IMR-90 (cell line): Measurements from ENCODE around the gene AGMO. TPM values are rescaled to one million over a fixed set of nuclear protein-coding genes. Genes with fewer than 3 reads are reported as not detected.
A peak's percentile ranks its signal among the peaks of the same experiment; 100 is the strongest.

ENCODE experiments used
- ATAC-seq: fragments of 200-7000 bp; cut with Tn5 transposase; 2 replicates; pipeline ENCODE4 v1.9.1; 2020; ENCODE audit warnings: low read depth, mild to moderate bottlenecking, moderate library complexity
- BruUV-seq: library from RNA; stranded (reverse); fragments of 400-500 nt; replicated peaks from 2 replicates; lab custom pipeline; 2021; lab: Mats Ljungman, UMichigan
- CTCF ChIA-PET: fragments of 300-600 bp; formaldehyde crosslinking; extraction: SDS; loops from one replicate; lab custom pipeline; 2021; ENCODE audit warnings: antibody characterized with exemption; lab: Yijun Ruan, JAX
- POLR2A ChIA-PET: fragments of 300-600 bp; sonication (Branson Sonifier 250); formaldehyde crosslinking; loops from one replicate; lab custom pipeline; 2022; ENCODE audit warnings: antibody characterized with exemption; ENCODE audit not compliant: unreplicated experiment; lab: Charles Lee
- DNase-seq: peaks from one replicate; pipeline ENCODE4 v3.0.0; 2013
- H2AFZ ChIP-seq: replicated peaks from 2 replicates; pipeline ENCODE3; 2013; ENCODE audit warnings: low read length, mild to moderate bottlenecking; ENCODE audit not compliant: poor library complexity
- H2AK5ac ChIP-seq: 2 replicates; pipeline ENCODE4 v1.6.1; 2013; ENCODE audit warnings: low read depth, low read length, inconsistent platforms
- H2AK9ac ChIP-seq: replicated peaks from 2 replicates; pipeline ENCODE3; 2013; ENCODE audit warnings: mild to moderate bottlenecking, low read depth, low read length, moderate library complexity; ENCODE audit not compliant: poor library complexity
- H2BK120ac ChIP-seq: 2 replicates; pipeline ENCODE4 v1.6.1; 2013; ENCODE audit warnings: low read depth, low read length, inconsistent platforms
- H2BK15ac ChIP-seq: 3 replicates; pipeline ENCODE4 v1.6.1; 2013; ENCODE audit warnings: low read depth, low read length, inconsistent platforms
- H2BK20ac ChIP-seq: 2 replicates; pipeline ENCODE4 v1.6.1; 2013; ENCODE audit warnings: low read depth, mild to moderate bottlenecking, inconsistent platforms, low read length, moderate library complexity
- H2BK5ac ChIP-seq: 2 replicates; pipeline ENCODE4 v1.6.1; 2013; ENCODE audit warnings: mild to moderate bottlenecking, low read depth, low read length, inconsistent platforms; ENCODE audit not compliant: poor library complexity, severe bottlenecking
- H3K14ac ChIP-seq: replicated peaks from 2 replicates; pipeline ENCODE4 v1.6.1; 2013; ENCODE audit warnings: low read depth, low read length, inconsistent platforms
- H3K18ac ChIP-seq: 2 replicates; pipeline ENCODE4 v1.6.1; 2013; ENCODE audit warnings: low read depth, low read length, control low read depth
- H3K23ac ChIP-seq: 2 replicates; pipeline ENCODE4 v1.6.1; 2013; ENCODE audit warnings: low read depth, low read length, inconsistent platforms
- H3K27ac ChIP-seq: 2 replicates; pipeline ENCODE4 v1.5.1; 2013; ENCODE audit warnings: mild to moderate bottlenecking, control low read depth, low read length; ENCODE audit not compliant: insufficient read depth
- H3K27me3 ChIP-seq: 2 replicates; pipeline ENCODE4 v1.6.1; 2013; ENCODE audit warnings: low read length; ENCODE audit not compliant: control insufficient read depth, insufficient read depth
- H3K36me3 ChIP-seq: 2 replicates; pipeline ENCODE4 v1.6.1; 2013; ENCODE audit warnings: low read length, mixed read lengths; ENCODE audit not compliant: control insufficient read depth, insufficient read depth
- H3K4ac ChIP-seq: 2 replicates; pipeline ENCODE4 v1.6.1; 2013; ENCODE audit warnings: low read depth, low read length, inconsistent platforms
- H3K4me1 ChIP-seq: 2 replicates; pipeline ENCODE4 v1.6.1; 2013; ENCODE audit warnings: low read length, mixed read lengths; ENCODE audit not compliant: control insufficient read depth, insufficient read depth
- H3K4me2 ChIP-seq: 2 replicates; pipeline ENCODE4 v1.6.1; 2013; ENCODE audit warnings: low read depth, mild to moderate bottlenecking, control low read depth, low read length, moderate library complexity
- H3K4me3 ChIP-seq: 2 replicates; pipeline ENCODE4 v1.5.1; 2013; ENCODE audit warnings: low read depth, mild to moderate bottlenecking, control low read depth, low read length, moderate library complexity; ENCODE audit not compliant: insufficient read depth
- H3K56ac ChIP-seq: 2 replicates; pipeline ENCODE4 v1.6.1; 2013; ENCODE audit warnings: low read length, inconsistent platforms; ENCODE audit not compliant: insufficient read depth; ENCODE audit errors: extremely low read depth
- H3K79me1 ChIP-seq, 2 experiments: 2 replicates each; pipeline ENCODE4 v1.6.1; 2013; ENCODE audit warnings: low read length in 2 of 2, inconsistent platforms in 1 of 2, low read depth in 1 of 2
- H3K9ac ChIP-seq: 2 replicates; pipeline ENCODE4 v1.6.1; 2013; ENCODE audit warnings: low read depth, low read length, control low read depth
- H3K9me1 ChIP-seq: 2 replicates; pipeline ENCODE4 v1.6.1; 2013; ENCODE audit warnings: low read length, inconsistent platforms; ENCODE audit not compliant: insufficient read depth
- H3K9me3 ChIP-seq: 2 replicates; pipeline ENCODE4 v1.6.1; 2013; ENCODE audit warnings: low read length; ENCODE audit not compliant: control insufficient read depth, insufficient read depth
- H4K20me1 ChIP-seq: 2 replicates; pipeline ENCODE4 v1.6.1; 2013; ENCODE audit warnings: low read length, inconsistent platforms; ENCODE audit not compliant: insufficient read depth
- H4K5ac ChIP-seq: 2 replicates; pipeline ENCODE4 v1.6.1; 2013; ENCODE audit warnings: mild to moderate bottlenecking, low read depth, low read length, control low read depth
- H4K8ac ChIP-seq, 2 experiments: 2 replicates each; pipeline ENCODE4 v1.6.1; 2013; ENCODE audit warnings: low read depth in 2 of 2, low read length in 2 of 2, control low read depth in 1 of 2, inconsistent platforms in 1 of 2
- H4K91ac ChIP-seq: 2 replicates; pipeline ENCODE4 v1.6.1; 2013; ENCODE audit warnings: low read depth, low read length, inconsistent platforms; ENCODE audit not compliant: insufficient read depth
- CEBPB ChIP-seq: IDR thresholded peaks from 2 replicates; pipeline ENCODE4 v1.6.1; 2012; ENCODE audit warnings: low read depth, low read length, improper control_type of control experiment
- CHD1 ChIP-seq: IDR thresholded peaks from 2 replicates; pipeline ENCODE4 v1.6.1; 2012; ENCODE audit warnings: low read depth, low read length, improper control_type of control experiment
- MAZ ChIP-seq: IDR thresholded peaks from 2 replicates; pipeline ENCODE4 v1.6.1; 2012; ENCODE audit warnings: low read depth, mild to moderate bottlenecking, low read length, improper control_type of control experiment, moderate library complexity, borderline replicate concordance
- MXI1 ChIP-seq: IDR thresholded peaks from 2 replicates; pipeline ENCODE4 v1.6.1; 2012; ENCODE audit warnings: low read depth, mild to moderate bottlenecking, low read length, moderate library complexity, borderline replicate concordance
- POLR2A ChIP-seq: IDR thresholded peaks from 2 replicates; pipeline ENCODE4 v1.6.1; 2012; ENCODE audit warnings: mild to moderate bottlenecking, low read depth, low read length
- RAD21 ChIP-seq: IDR thresholded peaks from 2 replicates; pipeline ENCODE4 v1.6.1; 2012; ENCODE audit warnings: low read length, improper control_type of control experiment
- RCOR1 ChIP-seq: IDR thresholded peaks from 2 replicates; pipeline ENCODE4 v1.6.1; 2012; ENCODE audit warnings: mild to moderate bottlenecking, low read length, improper control_type of control experiment; ENCODE audit not compliant: insufficient replicate concordance
- SMC3 ChIP-seq: fragments of 150-350 bp; IDR thresholded peaks from 2 replicates; pipeline ENCODE4 v1.6.1; 2016; ENCODE audit warnings: low read depth, mild to moderate bottlenecking, antibody characterized with exemption, low read length, moderate library complexity
- WGBS, 2 experiments: methylation state at CpG; one replicate each; pipeline versions ENCODE4 v1.1.5 to v1.1.7; 2013; ENCODE audit warnings: missing lambda C conversion rate in 2 of 2; ENCODE audit not compliant: insufficient read length in 1 of 2; ENCODE audit errors: extremely low coverage in 2 of 2; 5-methylcytosine and 5-hydroxymethylcytosine counted together
- dilution Hi-C: fragments of 300-500 bp; cut with HindIII; formaldehyde crosslinking; loops from one replicate; pipeline ENCODE4 v1.14.3; 2018; ENCODE audit warnings: low sequenced_read_pairs; ENCODE audit not compliant: unreplicated experiment
- in situ Hi-C: fragments of 300-500 bp; cut with MboI; formaldehyde crosslinking; loops from 3 replicates; pipeline ENCODE4 v1.14.3; 2019; ENCODE audit warnings: low sequenced_read_pairs, inconsistent platforms, mixed read lengths
- intact Hi-C: fragments of 100-400 bp; cut with micrococcal nuclease; formaldehyde crosslinking; loops from 2 replicates; pipeline ENCODE4 v1.10.0; 2022
- polyA plus RNA-seq, 3 experiments: library from polyadenylated mRNA; depleted of rRNA; stranded (reverse); fragments of >200 nt; gene quantifications; 2 replicates each; pipeline ENCODE4 v1.2.3, GENCODE V29; 2012; ENCODE audit warnings: low replicate concordance in 1 of 3
- total RNA-seq: library from RNA; depleted of rRNA; stranded (reverse); fragments of >200 nt; gene quantifications from 2 replicates; pipeline ENCODE4 v1.2.3, GENCODE V29; 2012

Gene AGMO
- total and polyA plus RNA-seq, 2 of the 4 experiments (the other 2 are of a cell fraction): not detected

- H3K4me1 ChIP-seq: 0 out of 2 replicates have a peak, but pooled peaks cover 1% of the 10 kb centered on the region
- H3K14ac ChIP-seq: no peak overlapping the region
- ATAC-seq (peak; percentile 73), DNase-seq (peak; percentile 30)
- intact Hi-C loops: loop anchor here (10.0 kb wide), 1 partner anchor 567 kb away; no protein-coding TSS in a partner anchor
- in situ Hi-C loops: no loop called here
- no peak overlapping the region for H2AK9ac ChIP-seq
- H3K4me2 ChIP-seq: peak overlapping the region; percentile 13; the same call in 1 of the 2 replicates
- no peak overlapping the region for H2AFZ ChIP-seq
- H2BK5ac ChIP-seq: no peak overlapping the region
- H3K27ac ChIP-seq: no peak overlapping the region
- POLR2A ChIA-PET: no interaction called here
- no peak overlapping the region for H2BK120ac ChIP-seq
- H4K8ac ChIP-seq: no peak overlapping the region
- TF ChIP-seq MAZ (no peak), CEBPB (no peak), RAD21 (no peak), MXI1 (no peak), SMC3 (no peak), CHD1 (no peak), POLR2A (no peak), RCOR1 (no peak)
- no peaks in the 10 kb centered on the region for H3K9me3 ChIP-seq
- BruUV-seq: no TSS peak
- H4K20me1 ChIP-seq: no peaks in the 10 kb centered on the region
- H3K4me3 ChIP-seq: no peak overlapping the region
- no peak overlapping the region for H3K23ac ChIP-seq
- H4K91ac ChIP-seq: no peak overlapping the region
- H4K5ac ChIP-seq: no peak overlapping the region
- no peak overlapping the region for H3K18ac ChIP-seq
- dilution Hi-C loops: no loop called here
- H3K4ac ChIP-seq: no peak overlapping the region; the same call in 1 of the 2 replicates
- no peak overlapping the region for H3K56ac ChIP-seq
- no peaks in the 10 kb centered on the region; the same call in 1 of the 2 replicates for H3K9me1 ChIP-seq
- H2AK5ac ChIP-seq: no peak overlapping the region
- WGBS, 2 experiments: no CpG with 5 or more reads among the region's 3 CpGs
- no peaks in the 10 kb centered on the region for H3K27me3 ChIP-seq
- no peak overlapping the region for H3K9ac ChIP-seq
- no peaks in the 10 kb centered on the region for H3K79me1 ChIP-seq
- CTCF ChIA-PET: no interaction called here
- no peak overlapping the region for H2BK20ac ChIP-seq
- no peak overlapping the region for H2BK15ac ChIP-seq
- no peaks in the 10 kb centered on the region for H3K36me3 ChIP-seq
Measured at GRCh38 chr7:15508258-15508657, 53.6 kb downstream of the AGMO start.
